MM.1S (cell line): Measurements from ENCODE around the gene RPS15A.

ENCODE experiments used
- EZH2 ChIP-seq: fragments of 300-600 bp; sonication (generic); optimal IDR thresholded peaks from 2 replicates; pipeline ENCODE3; 2017; ENCODE audit warnings: low read depth, mild to moderate bottlenecking, antibody characterized with exemption, low read length, mixed read lengths
- EZH2phosphoT487 ChIP-seq: fragments of 300-600 bp; sonication (generic); IDR thresholded peaks from 2 replicates; pipeline ENCODE4 v1.6.1; 2018; ENCODE audit warnings: antibody characterized with exemption, low read length
- TF ChIP-seq, protein P1 (sequence below): fragments of 300-600 bp; sonication (generic); IDR thresholded peaks from 2 replicates; pipeline ENCODE4 v1.5.1; 2016; ENCODE audit warnings: antibody characterized with exemption, low read length, mixed read lengths

DNA sequence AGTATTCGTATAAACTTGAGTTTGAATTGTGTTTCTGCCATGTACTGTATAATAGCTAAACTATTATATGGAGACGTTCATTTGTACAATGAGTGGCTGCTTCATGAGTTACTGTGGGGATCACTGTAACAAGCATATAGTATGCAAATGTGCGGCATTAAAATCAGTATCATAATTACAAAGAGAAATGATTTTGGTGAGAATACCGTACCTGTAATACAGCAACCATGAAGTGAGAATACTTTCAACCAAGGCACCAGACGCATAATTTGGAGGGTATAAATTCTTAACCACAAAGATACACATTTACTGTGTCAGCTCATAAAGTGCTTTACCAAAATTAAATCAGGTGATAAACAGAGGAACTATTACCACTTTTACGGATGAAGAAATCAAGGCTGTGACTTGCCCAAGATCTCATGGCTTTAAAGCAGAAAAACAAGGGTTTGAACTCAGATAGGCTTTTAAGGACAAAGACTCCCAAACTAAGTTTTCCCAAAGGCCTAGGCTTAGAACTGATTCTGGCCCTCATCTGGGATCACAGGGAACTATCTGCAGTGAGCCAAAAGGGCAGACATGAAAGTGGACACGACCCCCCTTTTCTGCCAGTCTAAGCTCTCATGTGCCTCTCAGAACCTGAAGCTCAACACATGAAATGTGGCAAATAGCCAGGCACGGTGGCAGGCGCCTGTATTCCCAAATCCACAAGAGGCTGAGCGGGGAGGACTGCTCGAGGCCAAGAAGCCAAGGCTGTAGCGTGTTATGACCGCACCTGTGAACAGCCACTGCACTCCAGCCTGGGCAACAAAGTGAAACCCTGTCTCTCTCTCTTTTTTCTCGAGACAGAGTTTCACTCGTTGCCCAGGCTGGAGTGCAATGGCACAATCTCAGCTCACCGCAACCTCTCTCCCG is 6.4 kb downstream of the RPS15A start:
- TF ChIP-seq, protein P1, sequence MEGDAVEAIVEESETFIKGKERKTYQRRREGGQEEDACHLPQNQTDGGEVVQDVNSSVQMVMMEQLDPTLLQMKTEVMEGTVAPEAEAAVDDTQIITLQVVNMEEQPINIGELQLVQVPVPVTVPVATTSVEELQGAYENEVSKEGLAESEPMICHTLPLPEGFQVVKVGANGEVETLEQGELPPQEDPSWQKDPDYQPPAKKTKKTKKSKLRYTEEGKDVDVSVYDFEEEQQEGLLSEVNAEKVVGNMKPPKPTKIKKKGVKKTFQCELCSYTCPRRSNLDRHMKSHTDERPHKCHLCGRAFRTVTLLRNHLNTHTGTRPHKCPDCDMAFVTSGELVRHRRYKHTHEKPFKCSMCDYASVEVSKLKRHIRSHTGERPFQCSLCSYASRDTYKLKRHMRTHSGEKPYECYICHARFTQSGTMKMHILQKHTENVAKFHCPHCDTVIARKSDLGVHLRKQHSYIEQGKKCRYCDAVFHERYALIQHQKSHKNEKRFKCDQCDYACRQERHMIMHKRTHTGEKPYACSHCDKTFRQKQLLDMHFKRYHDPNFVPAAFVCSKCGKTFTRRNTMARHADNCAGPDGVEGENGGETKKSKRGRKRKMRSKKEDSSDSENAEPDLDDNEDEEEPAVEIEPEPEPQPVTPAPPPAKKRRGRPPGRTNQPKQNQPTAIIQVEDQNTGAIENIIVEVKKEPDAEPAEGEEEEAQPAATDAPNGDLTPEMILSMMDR, result no peak
- TF ChIP-seq EZH2 (no peak), EZH2phosphoT487 (no peak)
